IMR-90 (cell line): ENCODE results near the gene RNF144A. TPM values are rescaled to one million over a fixed set of nuclear protein-coding genes. Genes with fewer than 3 reads are reported as not detected.

Experiments
- ATAC-seq: fragments of 200-7000 bp; cut with Tn5 transposase; 2 replicates; pipeline ENCODE4 v1.9.1; 2020; ENCODE audit warnings: low read depth, mild to moderate bottlenecking, moderate library complexity
- BruUV-seq: library from RNA; stranded (reverse); fragments of 400-500 nt; replicated peaks from 2 replicates; lab custom pipeline; 2021; lab: Mats Ljungman, UMichigan
- CTCF ChIA-PET: fragments of 300-600 bp; formaldehyde crosslinking; extraction: SDS; loops from one replicate; lab custom pipeline; 2021; ENCODE audit warnings: antibody characterized with exemption; lab: Yijun Ruan, JAX
- POLR2A ChIA-PET: fragments of 300-600 bp; sonication (Branson Sonifier 250); formaldehyde crosslinking; loops from one replicate; lab custom pipeline; 2022; ENCODE audit warnings: antibody characterized with exemption; ENCODE audit not compliant: unreplicated experiment; lab: Charles Lee
- DNase-seq: peaks from one replicate; pipeline ENCODE4 v3.0.0; 2013
- H2AFZ ChIP-seq: replicated peaks from 2 replicates; pipeline ENCODE3; 2013; ENCODE audit warnings: low read length, mild to moderate bottlenecking; ENCODE audit not compliant: poor library complexity
- H2AK5ac ChIP-seq: 2 replicates; pipeline ENCODE4 v1.6.1; 2013; ENCODE audit warnings: low read depth, low read length, inconsistent platforms
- H2AK9ac ChIP-seq: replicated peaks from 2 replicates; pipeline ENCODE3; 2013; ENCODE audit warnings: mild to moderate bottlenecking, low read depth, low read length, moderate library complexity; ENCODE audit not compliant: poor library complexity
- H2BK120ac ChIP-seq: 2 replicates; pipeline ENCODE4 v1.6.1; 2013; ENCODE audit warnings: low read depth, low read length, inconsistent platforms
- H2BK15ac ChIP-seq: 3 replicates; pipeline ENCODE4 v1.6.1; 2013; ENCODE audit warnings: low read depth, low read length, inconsistent platforms
- H2BK20ac ChIP-seq: 2 replicates; pipeline ENCODE4 v1.6.1; 2013; ENCODE audit warnings: low read depth, mild to moderate bottlenecking, inconsistent platforms, low read length, moderate library complexity
- H2BK5ac ChIP-seq: 2 replicates; pipeline ENCODE4 v1.6.1; 2013; ENCODE audit warnings: mild to moderate bottlenecking, low read depth, low read length, inconsistent platforms; ENCODE audit not compliant: poor library complexity, severe bottlenecking
- H3K14ac ChIP-seq: replicated peaks from 2 replicates; pipeline ENCODE4 v1.6.1; 2013; ENCODE audit warnings: low read depth, low read length, inconsistent platforms
- H3K18ac ChIP-seq: 2 replicates; pipeline ENCODE4 v1.6.1; 2013; ENCODE audit warnings: low read depth, low read length, control low read depth
- H3K23ac ChIP-seq: 2 replicates; pipeline ENCODE4 v1.6.1; 2013; ENCODE audit warnings: low read depth, low read length, inconsistent platforms
- H3K27ac ChIP-seq: 2 replicates; pipeline ENCODE4 v1.5.1; 2013; ENCODE audit warnings: mild to moderate bottlenecking, control low read depth, low read length; ENCODE audit not compliant: insufficient read depth
- H3K27me3 ChIP-seq: 2 replicates; pipeline ENCODE4 v1.6.1; 2013; ENCODE audit warnings: low read length; ENCODE audit not compliant: control insufficient read depth, insufficient read depth
- H3K36me3 ChIP-seq: 2 replicates; pipeline ENCODE4 v1.6.1; 2013; ENCODE audit warnings: low read length, mixed read lengths; ENCODE audit not compliant: control insufficient read depth, insufficient read depth
- H3K4ac ChIP-seq: 2 replicates; pipeline ENCODE4 v1.6.1; 2013; ENCODE audit warnings: low read depth, low read length, inconsistent platforms
- H3K4me1 ChIP-seq: 2 replicates; pipeline ENCODE4 v1.6.1; 2013; ENCODE audit warnings: low read length, mixed read lengths; ENCODE audit not compliant: control insufficient read depth, insufficient read depth
- H3K4me2 ChIP-seq: 2 replicates; pipeline ENCODE4 v1.6.1; 2013; ENCODE audit warnings: low read depth, mild to moderate bottlenecking, control low read depth, low read length, moderate library complexity
- H3K4me3 ChIP-seq: 2 replicates; pipeline ENCODE4 v1.5.1; 2013; ENCODE audit warnings: low read depth, mild to moderate bottlenecking, control low read depth, low read length, moderate library complexity; ENCODE audit not compliant: insufficient read depth
- H3K56ac ChIP-seq: 2 replicates; pipeline ENCODE4 v1.6.1; 2013; ENCODE audit warnings: low read length, inconsistent platforms; ENCODE audit not compliant: insufficient read depth; ENCODE audit errors: extremely low read depth
- H3K79me1 ChIP-seq, 2 experiments: 2 replicates each; pipeline ENCODE4 v1.6.1; 2013; ENCODE audit warnings: low read length in 2 of 2, inconsistent platforms in 1 of 2, low read depth in 1 of 2
- H3K9ac ChIP-seq: 2 replicates; pipeline ENCODE4 v1.6.1; 2013; ENCODE audit warnings: low read depth, low read length, control low read depth
- H3K9me1 ChIP-seq: 2 replicates; pipeline ENCODE4 v1.6.1; 2013; ENCODE audit warnings: low read length, inconsistent platforms; ENCODE audit not compliant: insufficient read depth
- H3K9me3 ChIP-seq: 2 replicates; pipeline ENCODE4 v1.6.1; 2013; ENCODE audit warnings: low read length; ENCODE audit not compliant: control insufficient read depth, insufficient read depth
- H4K20me1 ChIP-seq: 2 replicates; pipeline ENCODE4 v1.6.1; 2013; ENCODE audit warnings: low read length, inconsistent platforms; ENCODE audit not compliant: insufficient read depth
- H4K5ac ChIP-seq: 2 replicates; pipeline ENCODE4 v1.6.1; 2013; ENCODE audit warnings: mild to moderate bottlenecking, low read depth, low read length, control low read depth
- H4K8ac ChIP-seq, 2 experiments: 2 replicates each; pipeline ENCODE4 v1.6.1; 2013; ENCODE audit warnings: low read depth in 2 of 2, low read length in 2 of 2, control low read depth in 1 of 2, inconsistent platforms in 1 of 2
- H4K91ac ChIP-seq: 2 replicates; pipeline ENCODE4 v1.6.1; 2013; ENCODE audit warnings: low read depth, low read length, inconsistent platforms; ENCODE audit not compliant: insufficient read depth
- CEBPB ChIP-seq: IDR thresholded peaks from 2 replicates; pipeline ENCODE4 v1.6.1; 2012; ENCODE audit warnings: low read depth, low read length, improper control_type of control experiment
- ELK1 ChIP-seq: fragments of 150-350 bp; IDR thresholded peaks from 2 replicates; pipeline ENCODE4 v1.6.1; 2016; ENCODE audit warnings: low read depth, mild to moderate bottlenecking, low read length, moderate library complexity, borderline replicate concordance
- FOS ChIP-seq: fragments of 150-350 bp; IDR thresholded peaks from 2 replicates; pipeline ENCODE4 v1.6.1; 2016; ENCODE audit warnings: low read depth, low read length
- MAFK ChIP-seq: IDR thresholded peaks from 2 replicates; pipeline ENCODE4 v1.6.1; 2012; ENCODE audit warnings: low read depth, low read length, improper control_type of control experiment
- MAZ ChIP-seq: IDR thresholded peaks from 2 replicates; pipeline ENCODE4 v1.6.1; 2012; ENCODE audit warnings: low read depth, mild to moderate bottlenecking, low read length, improper control_type of control experiment, moderate library complexity, borderline replicate concordance
- MXI1 ChIP-seq: IDR thresholded peaks from 2 replicates; pipeline ENCODE4 v1.6.1; 2012; ENCODE audit warnings: low read depth, mild to moderate bottlenecking, low read length, moderate library complexity, borderline replicate concordance
- NFE2L2 ChIP-seq: fragments of 150-350 bp; IDR thresholded peaks from 2 replicates; pipeline ENCODE4 v1.6.1; 2016; ENCODE audit warnings: low read depth, mild to moderate bottlenecking, low read length
- POLR2A ChIP-seq: IDR thresholded peaks from 2 replicates; pipeline ENCODE4 v1.6.1; 2012; ENCODE audit warnings: mild to moderate bottlenecking, low read depth, low read length
- RAD21 ChIP-seq: IDR thresholded peaks from 2 replicates; pipeline ENCODE4 v1.6.1; 2012; ENCODE audit warnings: low read length, improper control_type of control experiment
- RFX5 ChIP-seq: IDR thresholded peaks from 2 replicates; pipeline ENCODE4 v1.8.0; 2012; ENCODE audit warnings: low read depth, mild to moderate bottlenecking, low read length, moderate library complexity
- USF2 ChIP-seq: fragments of 150-350 bp; IDR thresholded peaks from 2 replicates; pipeline ENCODE4 v1.6.1; 2017; ENCODE audit warnings: mild to moderate bottlenecking, antibody characterized with exemption, low read length, low read depth
- WGBS, 2 experiments: methylation state at CpG; one replicate each; pipeline versions ENCODE4 v1.1.5 to v1.1.7; 2013; ENCODE audit warnings: missing lambda C conversion rate in 2 of 2; ENCODE audit not compliant: insufficient read length in 1 of 2; ENCODE audit errors: extremely low coverage in 2 of 2; 5-methylcytosine and 5-hydroxymethylcytosine counted together
- dilution Hi-C: fragments of 300-500 bp; cut with HindIII; formaldehyde crosslinking; loops from one replicate; pipeline ENCODE4 v1.14.3; 2018; ENCODE audit warnings: low sequenced_read_pairs; ENCODE audit not compliant: unreplicated experiment
- in situ Hi-C: fragments of 300-500 bp; cut with MboI; formaldehyde crosslinking; loops from 3 replicates; pipeline ENCODE4 v1.14.3; 2019; ENCODE audit warnings: low sequenced_read_pairs, inconsistent platforms, mixed read lengths
- intact Hi-C: fragments of 100-400 bp; cut with micrococcal nuclease; formaldehyde crosslinking; loops from 2 replicates; pipeline ENCODE4 v1.10.0; 2022
- polyA plus RNA-seq, 3 experiments: library from polyadenylated mRNA; depleted of rRNA; stranded (reverse); fragments of >200 nt; gene quantifications; 2 replicates each; pipeline ENCODE4 v1.2.3, GENCODE V29; 2012; ENCODE audit warnings: low replicate concordance in 1 of 3
- total RNA-seq: library from RNA; depleted of rRNA; stranded (reverse); fragments of >200 nt; gene quantifications from 2 replicates; pipeline ENCODE4 v1.2.3, GENCODE V29; 2012

The RNF144A gene
- total and polyA plus RNA-seq, 2 of the 4 experiments (the other 2 are of a cell fraction) = 0.18 to 0.26 TPM

GRCh38 chr2:6893876-6894482 lies 23.2 kb upstream of the RNF144A start:
- no peak for ATAC-seq

More at GRCh38 chr2:6893876-6894482, 23.2 kb upstream of the RNF144A start:
- Histone ChIP-seq H2AFZ (no peak overlapping the region), H3K4me1 (no peaks in the 10 kb centered on the region), H4K91ac (no peak overlapping the region), H2BK20ac (no peak overlapping the region), H2BK5ac (no peak overlapping the region), H3K9me3 (no peaks in the 10 kb centered on the region), H3K4ac (no peak overlapping the region), H3K79me1 (no peaks in the 10 kb centered on the region), H3K4me2 (no peak overlapping the region), H3K4me3 (no peak overlapping the region), H4K20me1 (no peaks in the 10 kb centered on the region), H2BK15ac (no peak overlapping the region), H3K18ac (no peak overlapping the region), H3K23ac (no peak overlapping the region), H3K36me3 (no peaks in the 10 kb centered on the region), H3K9ac (no peak overlapping the region), H3K27ac (no peak overlapping the region), H2AK5ac (no peak overlapping the region), H3K27me3 (no peaks in the 10 kb centered on the region), H3K56ac (no peak overlapping the region), H4K5ac (no peak overlapping the region), H2BK120ac (no peak overlapping the region), H4K8ac (no peak overlapping the region), H2AK9ac (no peak overlapping the region), H3K14ac (no peak overlapping the region), H3K9me1 (no peaks in the 10 kb centered on the region)
- ChIA-PET POLR2A (no interaction called here), CTCF (interaction anchor here (0.5 kb wide), 1 partner anchor 172 kb away, joined by 5 read pairs; no protein-coding TSS in a partner anchor)
- intact Hi-C loops = no loop called here
- WGBS, 2 experiments = 32% methylated on average over 2 of the region's 2 CpGs; no CpG with 5 or more reads in 1 of the 2 experiments
- no peak for DNase-seq
- dilution Hi-C loops = no loop called here
- TF ChIP-seq USF2 (no peak), FOS (no peak), RFX5 (no peak), RAD21 (no peak), MXI1 (no peak), NFE2L2 (no peak), MAFK (no peak), POLR2A (no peak), CEBPB (no peak), ELK1 (no peak), MAZ (no peak)
- in situ Hi-C loops = no loop called here
- no TSS peak for BruUV-seq
